Spleen (tissue), 7 donors: Measurements from ENCODE around the gene PLA2G3.

Source experiments
- POLR2A ChIP-seq, 3 donors: fragments of 450-650 bp; IDR thresholded peaks; one replicate each; pipeline ENCODE4 v1.5.1; 2017; ENCODE audit warnings: antibody characterized with exemption in 3 of 3, mild to moderate bottlenecking in 1 of 3
- TF ChIP-seq, protein P1 (sequence below), 11 experiments: fragments of 200-600 bp in 7 of 11; fragments of 450-650 bp in 4 of 11; sonication (generic) in 4 of 11; IDR thresholded peaks in 8 of 11; conservative IDR thresholded peaks in 3 of 11; 1 replicate in 7 of 11; 2 replicates in 4 of 11; pipeline versions ENCODE4 v1.4.0 to v1.8.0; 2016 to 2021; ENCODE audit warnings: antibody characterized with exemption in 11 of 11, inconsistent platforms in 4 of 11, mild to moderate bottlenecking in 1 of 11
- donor health status: DM: no; HTN: no; CAD: no; lungs with moderate emphysema.
- donor health status: DM: no; HTN: no; CAD: no.
- donor health status: DM: no; HTN: no; CAD: no.

DNA sequence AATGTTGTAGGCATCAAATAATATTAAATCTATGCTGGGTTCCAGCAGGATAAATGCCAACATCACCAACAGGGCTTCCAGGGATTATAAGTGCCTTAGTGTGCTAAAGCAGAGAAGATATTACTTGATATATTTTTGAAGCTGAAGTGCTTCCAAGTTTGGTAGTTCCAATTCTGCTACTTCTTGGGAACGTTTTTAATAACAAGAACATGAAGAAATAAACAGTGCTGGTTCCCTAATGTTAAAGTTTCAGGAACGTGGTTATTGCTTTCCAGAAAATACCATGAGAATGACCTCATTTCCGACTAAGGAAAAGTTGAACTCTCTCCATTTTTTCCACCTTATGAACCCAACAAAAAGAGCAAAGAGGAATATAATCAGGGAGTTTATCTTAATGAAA lies 15.1 kb upstream of the PLA2G3 start:
- TF ChIP-seq, protein P1, sequence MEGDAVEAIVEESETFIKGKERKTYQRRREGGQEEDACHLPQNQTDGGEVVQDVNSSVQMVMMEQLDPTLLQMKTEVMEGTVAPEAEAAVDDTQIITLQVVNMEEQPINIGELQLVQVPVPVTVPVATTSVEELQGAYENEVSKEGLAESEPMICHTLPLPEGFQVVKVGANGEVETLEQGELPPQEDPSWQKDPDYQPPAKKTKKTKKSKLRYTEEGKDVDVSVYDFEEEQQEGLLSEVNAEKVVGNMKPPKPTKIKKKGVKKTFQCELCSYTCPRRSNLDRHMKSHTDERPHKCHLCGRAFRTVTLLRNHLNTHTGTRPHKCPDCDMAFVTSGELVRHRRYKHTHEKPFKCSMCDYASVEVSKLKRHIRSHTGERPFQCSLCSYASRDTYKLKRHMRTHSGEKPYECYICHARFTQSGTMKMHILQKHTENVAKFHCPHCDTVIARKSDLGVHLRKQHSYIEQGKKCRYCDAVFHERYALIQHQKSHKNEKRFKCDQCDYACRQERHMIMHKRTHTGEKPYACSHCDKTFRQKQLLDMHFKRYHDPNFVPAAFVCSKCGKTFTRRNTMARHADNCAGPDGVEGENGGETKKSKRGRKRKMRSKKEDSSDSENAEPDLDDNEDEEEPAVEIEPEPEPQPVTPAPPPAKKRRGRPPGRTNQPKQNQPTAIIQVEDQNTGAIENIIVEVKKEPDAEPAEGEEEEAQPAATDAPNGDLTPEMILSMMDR (IDR thresholded peaks at IDR 0.05 in 8 of 11, conservative IDR thresholded peaks at IDR 0.05 in 3 of 11) = no peak
- no peak for TF ChIP-seq POLR2A (IDR thresholded peaks at IDR 0.05)
